Sigmoid colon (tissue), 7 donors: ENCODE results near the gene DIP2C. TPM values are rescaled to one million over a fixed set of nuclear protein-coding genes. Genes with fewer than 3 reads are reported as not detected.

Source experiments
- DNase-seq: peaks from one replicate; pipeline ENCODE4 v3.0.0-alpha.2; 2019
- H3K27ac ChIP-seq, 4 donors: fragments of 200-600 bp; sonication (generic); one replicate each; pipeline ENCODE4 v1.5.1; 2016 to 2019; ENCODE audit warnings: mild to moderate bottlenecking in 1 of 4
- H3K27me3 ChIP-seq, 3 donors: fragments of 200-600 bp; sonication (generic); one replicate each; pipeline ENCODE4 v1.5.1; 2019; ENCODE audit warnings: mild to moderate bottlenecking in 1 of 3
- H3K36me3 ChIP-seq, 4 donors: fragments of 200-600 bp; sonication (generic); one replicate each; pipeline ENCODE4 v1.5.1; 2016 to 2019
- H3K4me1 ChIP-seq, 4 donors: fragments of 200-600 bp; sonication (generic); one replicate each; pipeline ENCODE4 v1.5.1; 2017 to 2019
- H3K4me3 ChIP-seq, 4 donors: fragments of 200-600 bp; sonication (generic); one replicate each; pipeline ENCODE4 v1.5.1; 2017 to 2019; ENCODE audit warnings: mild to moderate bottlenecking in 2 of 4, moderate library complexity in 1 of 4
- H3K9me3 ChIP-seq, 4 donors: fragments of 200-600 bp in 3 of 4; sonication (generic) in 3 of 4; one replicate each; pipeline versions ENCODE4 v1.5.1 to v1.6.1; 2013 to 2019
- CTCF ChIP-seq, 4 experiments: fragments of 450-650 bp in 3 of 4; fragments of 200-600 bp in 1 of 4; IDR thresholded peaks; one replicate each; pipeline ENCODE4 v1.5.1; 2016 to 2019; ENCODE audit warnings: antibody characterized with exemption in 4 of 4, mild to moderate bottlenecking in 3 of 4, moderate library complexity in 2 of 4
- EP300 ChIP-seq, 4 donors: sonication (generic); formaldehyde crosslinking; IDR thresholded peaks; one replicate each; pipeline ENCODE4 v1.6.1; 2017; ENCODE audit warnings: antibody characterized with exemption in 4 of 4
- POLR2A ChIP-seq, 2 donors: fragments of 450-650 bp; IDR thresholded peaks; one replicate each; pipeline ENCODE4 v1.6.1; 2016; ENCODE audit warnings: antibody characterized with exemption in 2 of 2, mild to moderate bottlenecking in 2 of 2, moderate library complexity in 2 of 2
- POLR2AphosphoS5 ChIP-seq, 4 donors: sonication (generic); formaldehyde crosslinking; IDR thresholded peaks; one replicate each; pipeline ENCODE4 v1.6.1; 2017; ENCODE audit warnings: antibody characterized with exemption in 4 of 4
- whole genome bisulfite sequencing, 2 donors: extraction: QIAGEN DNeasy Blood & Tissue Kit; methylation state at CpG; one replicate each; pipeline ENCODE4 v1.1.7; 2013; 5-methylcytosine and 5-hydroxymethylcytosine counted together
- intact Hi-C: fragments of 100-400 bp; cut with DNase I; formaldehyde crosslinking; loops from one replicate; pipeline ENCODE4 v1.15.1; 2023
- polyA plus RNA-seq, 3 donors: library from polyadenylated mRNA; stranded (reverse); fragments of 200-250 nt; gene quantifications; one replicate each; pipeline ENCODE4 v1.2.3, GENCODE V29; 2013
- total RNA-seq, 4 donors: library from RNA; depleted of rRNA; stranded (reverse); fragments of >200 nt; gene quantifications; one replicate each; pipeline ENCODE4 v1.1.0, GENCODE V29; 2016
- donor health status: healthy with polysubstance abuse.
- donor health status: Bipolar disorder and iron deficiency.
- donor health status: healthy.

The DIP2C gene
- total and polyA plus RNA-seq, 7 donors = 1.8 to 67.9 (median 42.1) TPM

- DNase-seq = peak; percentile 40
- H3K9me3 ChIP-seq = no peaks in the 10 kb centered on the region
- H3K27ac ChIP-seq = no peak overlapping the region
- no peaks in the 10 kb centered on the region for H3K36me3 ChIP-seq
- 90 to 93% methylated on average over 21 of the region's 21 CpGs for WGBS, 2 donors
- no peak for TF ChIP-seq POLR2AphosphoS5 (IDR thresholded peaks at IDR 0.05)
- no peak for TF ChIP-seq POLR2A (IDR thresholded peaks at IDR 0.05)
- no peak for TF ChIP-seq EP300 (IDR thresholded peaks at IDR 0.05)
- TF ChIP-seq CTCF (IDR thresholded peaks at IDR 0.05) = no peak
- peaks cover 0 to 42% (median 37%) of the 10 kb centered on the region in 4 donors for H3K4me1 ChIP-seq
- intact Hi-C loops = no loop called here
- H3K27me3 ChIP-seq = no peaks in the 10 kb centered on the region
- H3K4me3 ChIP-seq = no peak overlapping the region
Measured at GRCh38 chr10:543862-544822, 145.3 kb downstream of the DIP2C start.

GRCh38 chr10:543131-543530 is 146.3 kb downstream of the DIP2C start:
- DNase-seq = peak; percentile 29
- intact Hi-C loops = no loop called here
- Histone ChIP-seq H3K27ac (no peak overlapping the region), H3K4me1 (peaks cover 0 to 42% (median 37%) of the 10 kb centered on the region in 4 donors), H3K4me3 (no peak overlapping the region), H3K9me3 (no peaks in the 10 kb centered on the region), H3K36me3 (no peaks in the 10 kb centered on the region), H3K27me3 (no peaks in the 10 kb centered on the region)
- TF ChIP-seq EP300 (IDR thresholded peaks at IDR 0.05) (no peak), CTCF (IDR thresholded peaks at IDR 0.05) (no peak), POLR2A (IDR thresholded peaks at IDR 0.05) (no peak), POLR2AphosphoS5 (IDR thresholded peaks at IDR 0.05) (no peak)
- WGBS, 2 donors = 93 to 94% methylated on average over 13 of the region's 13 CpGs

GRCh38 chr10:541750-542371 is 147.6 kb downstream of the DIP2C start:
- Histone ChIP-seq H3K36me3 (no peaks in the 10 kb centered on the region), H3K27ac (no peak overlapping the region), H3K9me3 (no peaks in the 10 kb centered on the region), H3K4me1 (peaks cover 0 to 38% (median 33%) of the 10 kb centered on the region in 4 donors), H3K27me3 (no peaks in the 10 kb centered on the region), H3K4me3 (no peak overlapping the region)
- intact Hi-C loops = no loop called here
- 52 to 70% methylated on average over 16 of the region's 16 CpGs for WGBS, 2 donors
- TF ChIP-seq POLR2AphosphoS5 (IDR thresholded peaks at IDR 0.05) (no peak), CTCF (IDR thresholded peaks at IDR 0.05) (no peak), EP300 (IDR thresholded peaks at IDR 0.05) (no peak), POLR2A (IDR thresholded peaks at IDR 0.05) (no peak)
- peak; percentile 62 for DNase-seq

- H3K27me3 ChIP-seq = no peaks in the 10 kb centered on the region
- 68 to 79% methylated on average over 13 of the region's 13 CpGs for WGBS, 2 donors
- peaks cover 0 to 42% (median 32%) of the 10 kb centered on the region in 4 donors for H3K4me1 ChIP-seq
- H3K27ac ChIP-seq = no peak overlapping the region
- peak; percentile 56 for DNase-seq
- H3K9me3 ChIP-seq = no peaks in the 10 kb centered on the region
- intact Hi-C loops = no loop called here
- H3K36me3 ChIP-seq = no peaks in the 10 kb centered on the region
- TF ChIP-seq EP300 (IDR thresholded peaks at IDR 0.05) (no peak), POLR2A (IDR thresholded peaks at IDR 0.05) (no peak), POLR2AphosphoS5 (IDR thresholded peaks at IDR 0.05) (no peak), CTCF (IDR thresholded peaks at IDR 0.05) (no peak)
- no peak overlapping the region for H3K4me3 ChIP-seq
Measured at GRCh38 chr10:541041-541440, 148.4 kb downstream of the DIP2C start.
